GM19395 (cell line): ENCODE results near the gene TMEM138.
A peak's percentile ranks its signal among the peaks of the same experiment; 100 is the strongest.

Experiments used
- ATAC-seq: cut with Tn5 transposase; IDR thresholded peaks from one replicate; pipeline ENCODE4 v1.9.1; 2021; ENCODE audit warnings: mild to moderate bottlenecking, moderate library complexity; ENCODE audit not compliant: unreplicated experiment

TMEM138 gene

GRCh38 chr11:61341706-61342105 lies 20.5 kb upstream of the TMEM138 start:
- no peak for ATAC-seq

GRCh38 chr11:61342207-61342803 lies 19.9 kb upstream of the TMEM138 start:
- no peak for ATAC-seq

- ATAC-seq: no peak
Observed at GRCh38 chr11:61343792-61344745, 18.1 kb upstream of the TMEM138 start.

GRCh38 chr11:61345170-61345610 lies 17.0 kb upstream of the TMEM138 start:
- no peak for ATAC-seq

- ATAC-seq: no peak
Observed at GRCh38 chr11:61345954-61346843, 16.0 kb upstream of the TMEM138 start.

GRCh38 chr11:61347916-61348461 lies 14.2 kb upstream of the TMEM138 start:
- ATAC-seq: no peak

GRCh38 chr11:61349189-61349751 lies 12.9 kb upstream of the TMEM138 start:
- no peak for ATAC-seq

- ATAC-seq: no peak
Observed at GRCh38 chr11:61349916-61350315, 12.3 kb upstream of the TMEM138 start.

- no peak for ATAC-seq
Observed at GRCh38 chr11:61350336-61350735, 11.8 kb upstream of the TMEM138 start.

- ATAC-seq: no peak
Observed at GRCh38 chr11:61350803-61351202, 11.4 kb upstream of the TMEM138 start.

GRCh38 chr11:61352038-61352437 lies 10.1 kb upstream of the TMEM138 start:
- ATAC-seq: no peak

- no peak for ATAC-seq
Observed at GRCh38 chr11:61353131-61354067, 8.8 kb upstream of the TMEM138 start.

- ATAC-seq: no peak
Observed at GRCh38 chr11:61354208-61354607, 8.0 kb upstream of the TMEM138 start.

GRCh38 chr11:61356706-61357105 lies 5.5 kb upstream of the TMEM138 start:
- no peak for ATAC-seq

GRCh38 chr11:61357233-61357893 lies 4.8 kb upstream of the TMEM138 start:
- peak; percentile 47 for ATAC-seq

- no peak for ATAC-seq
Observed at GRCh38 chr11:61357894-61358239, 4.3 kb upstream of the TMEM138 start.

GRCh38 chr11:61358566-61358965 lies 3.6 kb upstream of the TMEM138 start:
- ATAC-seq: no peak

GRCh38 chr11:61359516-61359915 lies 2.7 kb upstream of the TMEM138 start:
- ATAC-seq: no peak

GRCh38 chr11:61361237-61361740 lies 885 bp upstream of the TMEM138 start:
- ATAC-seq: peak; percentile 0
